Fibroblast of skin of left biceps (primary cell): ENCODE measurements around the gene MMP27.
"Not testable (repeated sequence)": the region's sequence is repeated elsewhere in the genome, so short reads cannot be mapped to it uniquely, and the experiment has no call there.

ENCODE experiments used
- DNase-seq, 2 experiments: peaks; one replicate each; pipeline ENCODE4 v3.0.0-alpha.2; 2013; ENCODE audit warnings: low read depth in 2 of 2

Gene MMP27, protein sequence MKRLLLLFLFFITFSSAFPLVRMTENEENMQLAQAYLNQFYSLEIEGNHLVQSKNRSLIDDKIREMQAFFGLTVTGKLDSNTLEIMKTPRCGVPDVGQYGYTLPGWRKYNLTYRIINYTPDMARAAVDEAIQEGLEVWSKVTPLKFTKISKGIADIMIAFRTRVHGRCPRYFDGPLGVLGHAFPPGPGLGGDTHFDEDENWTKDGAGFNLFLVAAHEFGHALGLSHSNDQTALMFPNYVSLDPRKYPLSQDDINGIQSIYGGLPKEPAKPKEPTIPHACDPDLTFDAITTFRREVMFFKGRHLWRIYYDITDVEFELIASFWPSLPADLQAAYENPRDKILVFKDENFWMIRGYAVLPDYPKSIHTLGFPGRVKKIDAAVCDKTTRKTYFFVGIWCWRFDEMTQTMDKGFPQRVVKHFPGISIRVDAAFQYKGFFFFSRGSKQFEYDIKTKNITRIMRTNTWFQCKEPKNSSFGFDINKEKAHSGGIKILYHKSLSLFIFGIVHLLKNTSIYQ

DNA sequence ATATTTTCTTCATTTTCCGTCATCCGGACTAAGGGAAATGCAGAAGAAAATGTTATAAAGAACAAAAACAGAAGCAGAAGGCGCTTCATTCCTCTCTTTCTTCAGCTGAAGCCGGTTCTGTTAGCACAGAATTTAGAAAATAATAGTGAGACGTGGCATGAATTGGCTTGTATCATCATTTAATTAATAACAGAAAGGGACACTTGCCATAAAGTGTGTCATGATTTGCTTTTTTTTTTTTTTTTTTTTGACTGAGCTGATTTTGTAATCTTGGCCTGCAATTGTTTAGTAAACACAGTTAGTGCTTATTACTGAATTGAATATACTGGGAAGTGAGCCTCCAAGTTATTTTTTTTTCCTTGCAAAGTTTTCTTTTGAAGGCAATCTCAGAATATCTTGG is at the start of gene MMP27:
MMP27 (minus strand) TSS at position 144 of the 400 bp plus-strand sequence; CDS start at position 89, 55 bp downstream.
- no peak for DNase-seq

DNA sequence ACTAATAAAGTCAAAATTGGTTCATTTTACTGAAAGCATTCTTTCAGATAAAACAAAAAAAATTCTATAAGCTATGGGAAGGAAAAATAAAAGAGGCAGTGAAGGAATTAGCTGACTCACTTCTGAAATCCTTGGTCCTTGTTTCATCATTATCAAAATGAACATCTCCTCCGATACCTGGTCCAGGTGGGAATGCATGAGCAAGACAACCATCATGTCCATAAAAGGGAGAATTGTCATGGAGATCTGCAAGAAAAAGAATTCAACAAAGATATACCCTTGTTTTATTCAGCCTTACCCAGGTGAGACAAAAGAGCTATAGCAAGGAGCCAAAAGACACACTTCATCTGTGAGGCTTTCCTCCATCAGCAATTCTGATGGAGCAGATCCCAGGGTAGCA is 47.7 kb upstream of the MMP27 start:
- DNase-seq: no peak

DNA sequence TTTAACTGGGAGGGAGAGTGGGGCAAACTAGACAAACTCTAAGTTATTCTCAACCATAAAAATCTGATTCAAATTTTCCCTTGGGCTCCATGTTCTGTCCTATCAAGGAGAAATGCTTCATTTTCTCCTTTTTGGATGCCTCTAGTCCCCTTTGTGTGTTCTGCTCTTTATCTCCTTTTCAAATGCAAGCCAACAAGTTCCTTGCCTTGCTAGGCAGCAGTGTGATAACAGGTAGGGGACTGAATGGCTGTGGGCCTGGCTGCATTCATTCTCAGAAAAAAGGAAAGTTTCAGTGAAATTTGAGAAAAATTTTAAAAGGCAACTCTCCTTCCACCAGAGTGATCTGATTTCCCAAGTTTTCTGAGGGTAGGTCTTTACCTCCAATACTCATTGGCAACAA is 46.1 kb upstream of the MMP27 start:
- DNase-seq: no peak

DNA sequence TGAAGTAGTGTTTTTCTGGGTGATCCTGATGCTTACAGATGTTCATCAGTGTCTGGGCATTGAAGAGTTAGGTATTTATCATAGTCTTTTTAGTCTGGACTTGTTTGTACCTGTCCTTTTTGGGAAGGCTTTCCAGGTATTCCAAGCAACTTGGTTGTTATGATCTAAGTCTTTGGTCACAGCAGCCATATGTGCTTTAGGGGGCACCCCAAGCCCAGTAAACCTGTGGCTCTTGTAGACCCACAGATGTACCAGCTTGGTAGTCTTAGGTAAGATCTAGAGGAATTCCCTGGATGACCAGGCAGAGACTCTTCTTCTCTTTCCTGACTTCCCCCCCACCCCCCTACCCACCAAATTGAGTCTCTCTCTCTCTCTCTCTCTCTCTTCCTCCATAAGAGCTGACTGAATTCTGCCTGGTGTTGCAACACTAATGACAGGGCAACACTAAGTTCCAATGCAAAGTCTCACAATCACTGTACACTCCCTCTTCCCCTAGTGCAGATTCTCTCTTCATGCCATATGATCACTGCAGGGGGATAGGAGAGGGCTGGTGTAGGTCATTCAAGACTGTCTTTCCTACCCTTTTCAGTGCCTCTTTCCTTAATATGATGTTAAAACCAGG is 43.6 kb upstream of the MMP27 start:
- DNase-seq: no peak

DNA sequence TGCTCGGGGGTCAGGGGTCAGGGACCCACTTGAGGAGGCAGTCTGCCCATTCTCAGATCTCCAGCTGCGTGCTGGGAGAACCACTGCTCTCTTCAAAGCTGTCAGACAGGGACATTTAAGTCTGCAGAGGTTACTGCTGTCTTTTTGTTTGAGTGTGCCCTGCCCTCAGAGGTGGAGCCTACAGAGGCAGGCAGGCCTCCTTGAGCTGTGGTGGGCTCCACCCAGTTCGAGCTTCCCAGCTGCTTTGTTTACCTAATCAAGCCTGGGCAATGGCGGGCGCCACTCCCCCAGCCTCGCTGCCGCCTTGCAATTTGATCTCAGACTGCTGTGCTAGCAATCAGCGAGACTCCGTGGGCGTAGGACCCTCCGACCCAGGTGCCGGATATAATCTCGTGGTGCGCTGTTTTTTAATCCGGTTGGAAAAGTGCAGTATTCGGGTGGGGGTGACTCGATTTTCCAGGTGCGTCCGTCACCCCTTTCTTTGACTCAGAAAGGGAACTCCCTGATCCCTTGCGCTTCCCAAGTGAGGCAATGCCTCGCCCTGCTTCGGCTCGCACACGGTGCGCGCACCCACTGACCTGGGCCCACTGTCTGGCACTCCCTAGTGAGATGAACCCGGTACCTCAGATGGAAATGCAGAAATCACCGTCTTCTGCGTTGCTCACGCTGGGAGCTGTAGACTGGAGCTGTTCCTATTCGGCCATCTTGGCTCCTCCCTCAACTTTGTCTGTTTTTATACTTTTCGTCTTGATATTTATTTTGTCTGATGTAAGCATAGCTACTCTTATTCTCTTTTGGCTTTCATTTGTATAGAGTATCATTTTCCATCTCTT is 41.4 kb upstream of the MMP27 start:
- DNase-seq: not testable (repeated sequence)

DNA sequence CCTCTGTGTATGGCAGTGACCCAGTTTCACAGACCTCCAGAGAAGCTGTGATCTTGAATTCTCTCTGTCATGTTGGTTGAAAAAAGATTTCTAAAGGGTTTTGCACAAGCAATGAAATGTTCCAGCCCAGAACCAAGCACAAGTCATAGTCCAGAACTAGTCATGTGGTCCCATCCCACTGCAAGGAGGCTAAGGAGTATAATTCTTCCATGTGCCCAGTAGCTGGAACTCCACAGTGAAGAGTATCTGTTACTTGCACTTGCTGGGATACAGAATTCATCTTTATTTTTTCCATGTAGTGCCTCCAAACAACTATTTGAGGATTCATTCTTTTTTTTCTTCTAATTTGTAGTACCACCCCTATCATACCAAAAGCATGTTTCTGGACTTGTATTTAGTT is 29.1 kb upstream of the MMP27 start:
- DNase-seq: no peak

DNA sequence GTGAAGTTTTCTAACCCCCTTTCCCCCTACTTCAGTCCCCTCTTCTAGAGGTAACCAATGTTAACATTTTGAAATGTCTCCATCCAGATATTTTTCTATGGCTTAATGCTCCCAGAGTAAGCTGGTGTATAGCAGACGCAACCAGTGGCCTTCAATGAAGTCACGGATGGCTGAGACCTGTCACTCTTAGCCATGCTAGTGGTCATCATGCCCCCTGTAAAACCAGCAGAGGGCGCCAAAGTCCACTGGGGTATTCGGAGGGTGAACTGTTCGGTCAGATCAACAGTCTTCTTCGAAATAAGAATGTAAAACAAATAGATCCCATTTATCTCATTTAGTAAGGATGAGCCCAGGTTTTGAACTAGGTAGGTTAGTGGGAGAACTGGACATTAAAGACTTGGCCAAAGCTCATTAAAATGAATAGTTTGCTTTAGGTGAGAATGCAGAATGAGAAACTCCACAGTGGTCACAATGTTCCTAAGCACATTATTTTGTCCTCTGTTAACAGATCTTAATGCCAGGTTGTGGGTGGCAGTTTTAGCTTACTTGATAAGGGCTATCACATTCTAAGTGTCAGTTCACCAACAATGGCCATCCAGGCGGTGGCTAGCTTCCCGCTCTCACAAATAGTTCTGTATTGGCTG is 27.8 kb upstream of the MMP27 start:
- DNase-seq: peak in 1 of 2 experiments; percentile 17

DNA sequence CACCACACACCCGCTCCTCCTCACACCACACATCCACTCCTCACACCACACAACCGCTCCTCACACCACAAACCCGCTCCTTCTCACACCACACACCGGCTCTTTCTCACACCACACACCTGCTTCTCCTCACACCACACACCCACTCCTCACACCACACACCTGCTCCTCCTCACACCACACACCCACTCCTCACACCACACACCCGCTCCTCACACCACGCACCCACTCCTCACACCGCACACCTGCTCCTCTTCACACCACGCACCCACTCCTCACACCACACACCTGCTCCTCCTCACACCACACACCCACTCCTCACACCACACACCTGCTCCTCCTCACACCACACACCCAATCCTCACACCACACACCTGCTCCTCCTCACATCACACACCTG is 25.4 kb upstream of the MMP27 start:
- not testable (repeated sequence) for DNase-seq

DNA sequence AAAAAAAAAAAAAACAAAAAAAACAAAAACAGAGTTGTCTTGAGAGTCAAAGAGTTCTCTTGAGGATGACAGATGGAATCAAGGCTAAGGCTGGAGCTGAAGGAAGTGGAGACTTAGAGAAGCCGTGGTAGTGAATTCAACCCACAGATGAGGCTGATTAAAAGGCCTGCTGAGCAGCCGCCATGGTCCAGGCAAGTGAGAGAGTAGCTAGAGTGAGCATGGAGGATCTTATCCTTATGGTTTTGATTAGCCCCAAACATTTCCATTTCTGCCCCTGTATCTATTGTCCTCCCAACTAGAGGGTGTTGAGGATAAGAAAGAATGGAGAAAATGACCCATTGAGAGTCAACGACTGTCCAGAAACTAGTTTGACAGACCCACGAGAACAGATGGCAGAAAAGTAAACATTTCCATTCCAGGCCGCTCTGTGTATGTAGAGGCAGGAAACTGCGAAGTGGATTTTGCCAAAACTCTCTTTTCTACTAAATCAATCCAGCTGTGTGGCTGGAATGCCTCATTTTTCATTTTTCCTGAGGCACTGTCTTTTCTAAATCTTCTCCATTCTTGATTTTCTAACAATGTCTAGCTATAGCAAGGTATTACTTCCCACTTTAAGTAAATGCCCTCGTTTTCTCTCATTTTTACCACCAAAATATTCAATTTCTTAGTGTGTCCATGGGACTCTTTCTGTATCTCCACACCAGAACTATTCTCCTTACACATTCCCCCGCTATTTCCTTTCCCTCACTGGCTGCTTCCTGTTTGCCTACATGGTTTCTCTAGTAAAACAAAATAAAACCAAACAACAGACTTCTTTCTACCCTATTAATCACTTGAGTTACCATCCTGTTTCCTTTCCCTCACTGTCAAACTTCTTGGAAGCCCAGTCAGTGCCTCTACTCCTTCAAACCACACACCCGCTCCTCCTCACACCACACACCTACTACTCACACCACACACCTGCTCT is 24.6 kb upstream of the MMP27 start:
- peak; percentile 41 to 47 for DNase-seq

DNA sequence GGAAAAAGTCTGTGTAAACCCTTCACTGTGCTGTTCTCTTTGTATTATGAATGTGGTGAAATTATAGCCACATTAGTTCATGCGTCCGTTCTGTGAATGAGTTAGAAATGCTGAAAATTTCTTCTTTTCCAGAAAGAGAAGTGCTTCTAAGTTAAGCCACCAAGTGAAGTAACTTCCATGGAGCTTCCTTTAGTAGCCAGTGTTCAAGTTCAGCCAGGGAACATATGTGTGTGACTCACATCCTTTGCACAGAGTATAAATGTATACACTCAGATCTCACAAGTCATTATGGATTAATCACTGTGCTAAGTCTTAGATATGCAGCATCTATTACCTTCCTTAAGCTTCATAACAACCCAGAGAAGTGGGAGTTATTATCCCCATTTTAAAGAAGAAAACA is 22.3 kb upstream of the MMP27 start:
- DNase-seq: peak; percentile 62 to 66

DNA sequence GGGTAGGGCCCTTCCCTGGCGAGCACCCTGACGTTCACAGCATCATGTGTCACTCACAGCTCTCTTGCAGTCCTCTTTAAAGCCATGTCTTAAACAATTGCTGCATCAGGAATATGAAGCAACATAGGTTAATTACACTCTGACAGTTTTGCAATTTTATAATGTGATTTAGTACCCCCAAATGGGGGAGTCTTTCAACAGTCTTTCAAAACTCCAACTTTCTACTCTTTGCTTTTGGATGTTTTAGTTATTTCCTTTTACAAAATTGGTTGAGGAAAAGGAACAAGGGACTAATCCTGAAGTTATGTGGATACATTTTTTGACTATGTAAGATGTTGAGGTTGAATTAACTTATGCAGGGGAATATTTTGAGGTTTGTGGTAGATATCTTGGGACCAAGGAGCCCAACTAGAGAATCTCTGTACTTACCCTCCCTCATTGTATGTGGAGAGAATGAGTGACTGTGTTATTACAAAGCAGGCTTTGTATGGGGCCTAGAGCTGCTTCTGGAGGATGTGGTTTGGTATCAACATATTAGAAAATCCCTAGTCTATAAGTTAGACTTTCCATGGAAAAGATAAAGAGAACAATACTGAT is 19.4 kb upstream of the MMP27 start, which contains the start of gene MMP8:
MMP8 (minus strand) TSS at position 51 of the 597 bp plus-strand sequence. CDS start 99 bp downstream, outside the sequence.
- DNase-seq: peak; percentile 84 to 88

DNA sequence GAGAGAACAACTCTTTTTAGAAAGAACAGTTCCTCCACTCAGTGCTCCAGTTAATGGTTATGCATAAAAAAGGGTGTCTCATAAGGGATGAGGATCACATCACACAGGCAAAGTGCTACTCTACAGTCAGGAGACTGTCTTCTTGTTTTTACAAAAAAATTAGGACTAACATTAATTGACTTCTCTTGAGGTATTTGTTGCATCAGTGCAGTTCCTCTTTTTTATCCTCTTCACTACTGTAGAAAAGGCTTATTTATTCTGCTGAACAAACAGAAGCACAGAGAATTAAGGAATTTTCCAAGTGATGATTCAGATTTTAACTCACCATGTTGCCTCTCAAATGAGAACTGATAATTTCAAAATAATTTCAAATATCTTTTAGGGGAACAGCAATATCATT is 17.3 kb upstream of the MMP27 start:
- no peak for DNase-seq

DNA sequence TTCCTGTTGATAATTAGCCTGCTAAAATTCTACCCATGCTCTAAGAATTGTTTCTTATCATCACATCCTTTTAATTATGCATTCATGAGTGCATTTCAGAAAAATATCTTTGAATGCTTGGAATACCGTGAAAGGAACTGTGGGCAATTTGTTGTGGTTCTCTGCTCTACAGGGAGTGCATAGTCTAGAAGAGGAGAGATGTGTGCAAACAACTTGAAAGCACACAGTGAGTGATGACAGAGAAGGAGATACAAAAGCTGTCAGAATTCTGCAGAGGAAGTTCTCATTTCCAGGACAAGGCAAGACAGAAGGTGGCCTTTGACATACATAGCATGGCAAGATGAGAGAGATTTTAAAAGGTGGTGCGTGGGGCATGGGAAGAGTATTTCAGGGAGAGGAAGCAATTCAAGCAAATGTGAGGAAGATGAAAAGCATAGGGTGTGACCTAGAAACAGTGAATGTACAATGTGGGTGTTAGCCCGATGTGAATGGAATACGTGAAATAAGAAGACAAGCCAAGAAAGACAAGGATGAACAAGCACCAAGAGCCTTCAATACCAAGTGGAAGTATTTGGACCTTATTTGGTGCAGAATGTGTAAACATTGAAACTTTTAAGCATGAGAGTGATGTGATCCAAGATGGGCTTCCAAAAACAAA is 14.2 kb upstream of the MMP27 start:
- no peak for DNase-seq

DNA sequence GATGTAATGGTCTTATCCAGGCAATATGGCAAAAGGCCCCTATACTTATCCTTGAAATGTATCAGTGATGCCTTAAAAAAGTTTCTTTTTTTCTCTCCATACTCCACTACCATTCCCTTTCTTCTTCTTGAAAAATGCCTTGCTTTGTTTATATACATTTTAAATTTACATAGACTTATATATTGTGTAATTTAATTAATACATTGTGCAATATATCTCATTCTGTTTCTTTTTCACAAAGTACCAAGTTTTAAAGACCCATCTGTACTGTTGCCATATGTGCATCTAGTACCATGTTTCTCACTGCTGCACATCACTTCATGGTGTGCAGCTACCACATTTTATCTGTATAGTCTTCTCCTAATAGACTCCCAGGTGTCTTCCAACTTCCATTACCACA is 11.7 kb upstream of the MMP27 start:
- DNase-seq: no peak

DNA sequence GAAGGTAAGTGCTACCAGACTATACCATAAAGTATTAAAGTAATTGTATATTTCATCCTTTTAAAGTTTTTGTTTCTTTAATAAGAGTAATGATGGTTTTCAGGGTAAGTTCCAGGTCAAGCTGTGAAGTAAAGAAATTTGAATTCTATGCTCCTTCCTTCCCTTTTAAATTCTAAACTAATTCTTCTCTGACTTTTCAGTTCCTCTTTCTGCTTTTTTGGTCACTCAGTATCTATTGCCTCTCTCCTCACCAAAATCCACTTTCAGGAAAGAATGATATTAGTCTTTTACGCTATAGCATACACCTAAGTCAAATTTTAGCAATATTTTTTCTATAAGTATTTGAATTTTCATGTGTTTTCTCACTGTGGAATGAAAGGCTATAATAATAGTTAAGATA is 11.0 kb upstream of the MMP27 start:
- no peak for DNase-seq

DNA sequence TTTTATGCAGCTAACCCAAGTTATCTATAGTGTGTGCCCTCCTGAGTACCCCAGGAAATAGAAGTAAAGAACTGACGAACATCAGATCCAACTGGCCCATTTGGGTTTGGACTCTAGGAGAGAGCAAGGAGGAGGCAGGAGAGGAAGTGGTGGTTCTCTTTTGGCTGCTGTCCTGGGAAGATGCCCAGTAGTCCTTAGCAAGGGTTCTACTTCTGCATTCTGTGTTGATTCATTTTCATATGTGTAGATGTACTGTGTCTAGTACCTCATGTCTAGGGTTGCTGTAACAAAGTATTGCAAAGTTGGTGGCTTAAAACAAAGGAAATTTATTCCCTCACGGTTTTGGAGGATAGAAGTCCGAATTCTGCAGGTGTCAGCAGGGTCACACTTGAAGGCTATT is 6.6 kb upstream of the MMP27 start:
- no peak for DNase-seq

DNA sequence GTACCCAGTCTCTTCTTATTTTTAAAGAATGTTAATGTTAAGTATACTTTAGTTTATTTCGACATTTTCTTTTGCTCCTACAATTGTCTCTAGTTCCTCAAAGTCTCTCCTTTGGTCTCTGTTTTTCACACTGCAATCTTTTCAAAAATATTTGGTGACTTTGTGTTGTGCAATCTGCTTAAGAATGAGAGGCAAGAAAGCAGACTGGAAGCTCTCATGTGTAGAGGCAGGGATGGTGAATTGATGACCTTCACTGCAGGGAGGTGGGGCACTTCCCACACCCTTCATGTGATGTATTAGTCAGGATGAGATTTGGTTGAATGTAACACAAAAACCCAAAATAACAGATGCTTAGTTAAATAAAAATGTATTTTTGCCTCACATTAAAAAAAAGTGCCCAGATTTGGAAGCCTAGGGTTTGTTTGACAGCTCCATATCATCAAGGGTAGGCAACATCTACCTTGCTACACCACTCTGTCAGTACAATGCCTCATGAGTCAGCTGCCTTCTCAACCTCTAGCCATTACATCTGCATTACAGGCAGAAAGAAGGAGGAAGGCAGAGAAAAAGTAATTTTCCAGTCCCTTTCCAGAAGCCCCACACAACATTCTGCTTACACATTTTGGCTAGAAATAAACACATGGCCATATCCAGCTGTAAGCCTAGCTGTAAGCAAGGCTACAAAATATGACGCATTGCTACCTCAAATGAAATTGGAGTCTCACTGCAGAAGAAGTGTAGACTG is 3.8 kb upstream of the MMP27 start:
- DNase-seq: no peak

DNA sequence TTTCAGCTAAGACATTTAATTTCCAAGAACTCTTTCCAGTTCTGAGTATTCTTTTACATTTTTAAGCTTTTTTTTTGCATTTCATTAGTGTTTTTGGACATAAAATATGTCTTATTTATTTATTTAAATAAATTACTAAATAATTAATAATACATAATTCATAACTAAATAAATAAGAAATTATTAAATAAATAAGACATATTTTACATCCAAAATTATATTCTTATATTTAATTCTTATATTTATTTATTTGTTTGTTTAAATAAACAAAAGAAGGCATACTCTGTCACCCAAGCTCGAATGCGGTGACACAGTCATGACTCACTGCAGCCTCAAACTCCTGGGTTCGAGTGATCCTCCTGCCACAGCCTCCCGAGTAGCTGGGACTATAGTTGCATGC is 3.1 kb upstream of the MMP27 start:
- no peak for DNase-seq

DNA sequence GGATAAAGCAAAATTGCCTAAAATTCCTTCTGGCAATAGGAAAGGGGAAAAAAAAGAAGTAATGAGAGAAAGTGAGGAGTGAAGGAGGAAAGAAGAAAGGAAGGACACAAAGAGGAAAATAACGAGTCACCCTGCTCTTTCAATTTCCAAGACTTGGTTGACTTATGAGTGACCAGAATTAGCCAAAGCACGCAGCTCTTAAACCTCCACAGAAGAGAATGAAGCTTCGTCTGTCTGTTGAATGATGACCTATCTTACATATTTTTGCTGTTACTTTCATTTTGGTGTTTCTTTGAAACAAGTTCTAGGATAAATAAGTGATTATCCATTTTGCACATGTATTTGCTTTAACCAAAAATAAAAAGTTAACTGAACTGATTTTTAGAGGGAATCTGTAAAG is 728 bp downstream of the MMP27 start:
- no peak for DNase-seq
